Prostate gland (tissue), 2 donors: Measurements from ENCODE around the gene FMN1. TPM values are rescaled to one million over a fixed set of nuclear protein-coding genes. Genes with fewer than 3 reads are reported as not detected.
A peak's percentile ranks its signal among the peaks of the same experiment; 100 is the strongest.

Source experiments
- DNase-seq: peaks from one replicate; pipeline ENCODE4 v3.0.0-alpha.2; 2019; ENCODE audit warnings: low spot score
- H3K27ac ChIP-seq, 2 donors: fragments of 200-600 bp; sonication (generic); 2 replicates each; pipeline ENCODE4 v1.5.1; 2017 to 2019
- H3K27me3 ChIP-seq: fragments of 200-600 bp; sonication (generic); replicated peaks from 2 replicates; pipeline ENCODE4 v1.5.1; 2019; ENCODE audit not compliant: insufficient read depth
- H3K36me3 ChIP-seq, 2 donors: fragments of 200-600 bp; sonication (generic); 1 replicate in 1 of 2; 2 replicates in 1 of 2; pipeline versions ENCODE4 v1.5.1 to v1.8.1; 2017 to 2019
- H3K4me1 ChIP-seq: fragments of 200-600 bp; sonication (generic); replicated peaks from 2 replicates; pipeline ENCODE4 v1.5.1; 2019
- H3K4me3 ChIP-seq, 2 donors: fragments of 200-600 bp; sonication (generic); 2 replicates each; pipeline ENCODE4 v1.5.1; 2017 to 2019
- H3K9me3 ChIP-seq: fragments of 200-600 bp; sonication (generic); 2 replicates; pipeline ENCODE4 v1.5.1; 2017
- POLR2A ChIP-seq: fragments of 450-650 bp; IDR thresholded peaks from one replicate; pipeline ENCODE4 v1.6.1; 2016; ENCODE audit warnings: antibody characterized with exemption, mild to moderate bottlenecking
- POLR2AphosphoS5 ChIP-seq: sonication (generic); formaldehyde crosslinking; IDR thresholded peaks from one replicate; pipeline ENCODE4 v1.6.1; 2017; ENCODE audit warnings: antibody characterized with exemption
- WGBS: methylation state at CpG from one replicate; pipeline ENCODE4 v1.1.5; 2018; 5-methylcytosine and 5-hydroxymethylcytosine counted together
- intact Hi-C: fragments of 100-400 bp; cut with DNase I; formaldehyde crosslinking; loops from one replicate; pipeline ENCODE4 v1.14.2; 2022
- total RNA-seq, 2 donors: library from RNA; depleted of rRNA; stranded (reverse); fragments of >200 nt; gene quantifications; one replicate each; pipeline ENCODE4 v1.1.0, GENCODE V29; 2016
- TF ChIP-seq, protein P1 (sequence below), 4 experiments: fragments of 200-600 bp in 2 of 4; fragments of 450-650 bp in 2 of 4; sonication (generic) in 2 of 4; IDR thresholded peaks; 1 replicate in 3 of 4; 2 replicates in 1 of 4; pipeline ENCODE4 v1.5.1; 2016 to 2019; ENCODE audit warnings: antibody characterized with exemption in 4 of 4, mild to moderate bottlenecking in 2 of 4, moderate library complexity in 2 of 4

Gene FMN1
- total RNA-seq, 2 donors from 2014 or later, result 7.1 to 32.5 TPM

- no peak for DNase-seq
- TF ChIP-seq, protein P1, sequence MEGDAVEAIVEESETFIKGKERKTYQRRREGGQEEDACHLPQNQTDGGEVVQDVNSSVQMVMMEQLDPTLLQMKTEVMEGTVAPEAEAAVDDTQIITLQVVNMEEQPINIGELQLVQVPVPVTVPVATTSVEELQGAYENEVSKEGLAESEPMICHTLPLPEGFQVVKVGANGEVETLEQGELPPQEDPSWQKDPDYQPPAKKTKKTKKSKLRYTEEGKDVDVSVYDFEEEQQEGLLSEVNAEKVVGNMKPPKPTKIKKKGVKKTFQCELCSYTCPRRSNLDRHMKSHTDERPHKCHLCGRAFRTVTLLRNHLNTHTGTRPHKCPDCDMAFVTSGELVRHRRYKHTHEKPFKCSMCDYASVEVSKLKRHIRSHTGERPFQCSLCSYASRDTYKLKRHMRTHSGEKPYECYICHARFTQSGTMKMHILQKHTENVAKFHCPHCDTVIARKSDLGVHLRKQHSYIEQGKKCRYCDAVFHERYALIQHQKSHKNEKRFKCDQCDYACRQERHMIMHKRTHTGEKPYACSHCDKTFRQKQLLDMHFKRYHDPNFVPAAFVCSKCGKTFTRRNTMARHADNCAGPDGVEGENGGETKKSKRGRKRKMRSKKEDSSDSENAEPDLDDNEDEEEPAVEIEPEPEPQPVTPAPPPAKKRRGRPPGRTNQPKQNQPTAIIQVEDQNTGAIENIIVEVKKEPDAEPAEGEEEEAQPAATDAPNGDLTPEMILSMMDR (IDR thresholded peaks at IDR 0.05), result no peak
- TF ChIP-seq POLR2AphosphoS5 (no peak), POLR2A (no peak)
- Histone ChIP-seq H3K36me3 (no peaks in the 10 kb centered on the region), H3K4me3 (no peak overlapping the region), H3K27me3 (no peaks in the 10 kb centered on the region), H3K9me3 (no peaks in the 10 kb centered on the region), H3K27ac (no peak overlapping the region), H3K4me1 (no peaks in the 10 kb centered on the region)
- intact Hi-C loops, result no loop called here
- WGBS, result 81% methylated on average over 2 of the region's 2 CpGs
Measured at GRCh38 chr15:32723171-32723948, 471.2 kb downstream of the FMN1 start.

DNA sequence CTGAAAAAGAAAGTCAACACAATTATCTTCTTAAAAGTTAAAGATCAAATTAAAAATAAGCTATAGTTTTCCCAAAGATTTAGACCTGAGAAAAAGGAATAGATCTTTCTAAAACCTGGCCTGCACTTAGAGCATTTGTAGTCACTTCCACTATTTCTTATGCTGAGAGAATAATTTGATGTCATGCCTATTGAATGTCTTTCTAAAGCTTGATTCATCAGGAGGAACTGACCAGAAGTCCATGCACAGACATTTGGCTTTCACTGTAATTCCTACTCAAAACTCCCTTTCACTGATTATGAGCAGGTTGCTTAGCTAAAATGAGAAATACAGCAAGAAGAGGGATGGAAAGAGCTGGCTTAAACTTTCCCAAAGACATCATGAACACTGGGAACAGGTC, 472.4 kb downstream of the FMN1 start:
- Histone ChIP-seq H3K27me3 (peaks cover 5% of the 10 kb centered on the region), H3K36me3 (no peaks in the 10 kb centered on the region), H3K9me3 (no peaks in the 10 kb centered on the region), H3K4me3 (no peak overlapping the region), H3K4me1 (no peaks in the 10 kb centered on the region), H3K27ac (no peak overlapping the region)
- TF ChIP-seq POLR2AphosphoS5 (no peak), POLR2A (no peak)
- TF ChIP-seq, protein P1 (IDR thresholded peaks at IDR 0.05), result no peak
- DNase-seq, result no peak
- intact Hi-C loops, result no loop called here

DNA sequence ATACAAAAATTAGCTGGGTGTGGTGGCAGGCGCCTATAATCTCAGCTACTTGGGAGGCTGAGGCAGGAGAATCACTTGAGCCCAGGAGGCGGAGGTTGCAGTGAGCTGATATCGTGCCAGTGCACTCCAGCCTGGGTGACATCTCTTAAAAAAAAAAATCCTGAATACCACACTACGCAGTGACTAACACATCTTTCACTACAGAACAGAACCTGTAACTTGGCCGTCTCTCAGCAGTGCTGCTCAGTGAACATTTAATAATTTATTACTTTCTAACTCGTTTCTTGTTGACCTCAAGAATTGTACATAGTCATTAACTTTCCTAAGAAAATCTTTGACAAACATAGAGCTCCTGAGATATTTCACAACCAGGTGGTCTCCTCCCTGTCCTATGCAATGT, 472.9 kb downstream of the FMN1 start:
- intact Hi-C loops, result no loop called here
- DNase-seq, result no peak
- WGBS, result 73% methylated on average over 6 of the region's 6 CpGs
- H3K27ac ChIP-seq, result no peak overlapping the region
- TF ChIP-seq POLR2A (no peak), POLR2AphosphoS5 (no peak)
- TF ChIP-seq, protein P1 (IDR thresholded peaks at IDR 0.05), result no peak
- H3K27me3 ChIP-seq, result peaks cover 5% of the 10 kb centered on the region
- no peaks in the 10 kb centered on the region for H3K9me3 ChIP-seq
- no peaks in the 10 kb centered on the region for H3K36me3 ChIP-seq
- H3K4me1 ChIP-seq, result no peaks in the 10 kb centered on the region
- H3K4me3 ChIP-seq, result no peak overlapping the region

- H3K4me3 ChIP-seq, result peak overlapping the region; percentile 23 to 32
- no peaks in the 10 kb centered on the region for H3K4me1 ChIP-seq
- peaks cover 10% of the 10 kb centered on the region for H3K27me3 ChIP-seq
- peak overlapping the region; percentile 6 to 56 for H3K27ac ChIP-seq
- peak; percentile 11 for DNase-seq
- intact Hi-C loops, result no loop called here
- H3K9me3 ChIP-seq, result no peaks in the 10 kb centered on the region
- 4% methylated on average over 59 of the region's 70 CpGs for WGBS
- H3K36me3 ChIP-seq, result no peaks in the 10 kb centered on the region
- TF ChIP-seq POLR2AphosphoS5 (no peak), POLR2A (no peak)
- TF ChIP-seq, protein P1 (IDR thresholded peaks at IDR 0.05), result no peak
Measured at GRCh38 chr15:32718821-32719716, 475.4 kb downstream of the FMN1 start.
